ENCODE measurements around the gene MRGPRF. TPM values are rescaled to one million over a fixed set of nuclear protein-coding genes. Genes with fewer than 3 reads are reported as not detected.

Gene MRGPRF
- total RNA-seq, 6 experiments from 2014 or later, result 1.6 to 3.4 (median 2.0) TPM

GRCh38 chr11:68988491-68988890, 24.6 kb downstream of the MRGPRF start:
- Histone ChIP-seq H3K27ac (no peak overlapping the region), H3K4me3 (no peak overlapping the region), H3K36me3 (no peaks in the 10 kb centered on the region), H3K27me3 (no peaks in the 10 kb centered on the region), H3K4me1 (no peaks in the 10 kb centered on the region), H3K9me3 (no peaks in the 10 kb centered on the region)
- ATAC-seq (no peak), DNase-seq (no peak)
- TF ChIP-seq CTCF (IDR thresholded peaks at IDR 0.05) (no peak), POLR2A (IDR thresholded peaks at IDR 0.05) (no peak)
- intact Hi-C loops (cut with DNase I), result no loop called here

- intact Hi-C loops (cut with DNase I), result no loop called here
- Histone ChIP-seq H3K36me3 (no peaks in the 10 kb centered on the region), H3K9me3 (no peaks in the 10 kb centered on the region), H3K4me1 (no peaks in the 10 kb centered on the region), H3K4me3 (no peak overlapping the region), H3K27me3 (no peaks in the 10 kb centered on the region), H3K27ac (no peak overlapping the region)
- ATAC-seq (no peak), DNase-seq (no peak)
- TF ChIP-seq POLR2A (IDR thresholded peaks at IDR 0.05), result no peak
- no peak for TF ChIP-seq CTCF (IDR thresholded peaks at IDR 0.05)
These were observed 25.8 kb downstream of the MRGPRF start for GRCh38 chr11:68987211-68987610.

- 53% methylated on average over 3 of the region's 6 CpGs for WGBS (ENCODE audit: insufficient coverage, low coverage, low lambda C conversion rate, missing lambda C conversion rate)
These were observed 29.2 kb downstream of the MRGPRF start for GRCh38 chr11:68983801-68984200.

GRCh38 chr11:68982134-68982533, 30.9 kb downstream of the MRGPRF start:
- Histone ChIP-seq H3K9me3 (no peaks in the 10 kb centered on the region), H3K27ac (no peak overlapping the region), H3K36me3 (no peaks in the 10 kb centered on the region), H3K27me3 (no peaks in the 10 kb centered on the region), H3K4me3 (no peak overlapping the region), H3K4me1 (no peaks in the 10 kb centered on the region)
- 83% methylated on average over 2 of the region's 2 CpGs for WGBS (ENCODE audit: insufficient coverage, low coverage, low lambda C conversion rate, missing lambda C conversion rate)
- TF ChIP-seq POLR2A (IDR thresholded peaks at IDR 0.05), result no peak
- no peak for TF ChIP-seq CTCF (IDR thresholded peaks at IDR 0.05)
- DNase-seq, result no peak
- ATAC-seq, result no peak
- intact Hi-C loops (cut with DNase I), result no loop called here

More at GRCh38 chr11:68983801-68984200, 29.2 kb downstream of the MRGPRF start:
- no peaks in the 10 kb centered on the region for H3K36me3 ChIP-seq
- H3K27me3 ChIP-seq, result no peaks in the 10 kb centered on the region
- H3K9me3 ChIP-seq, result no peaks in the 10 kb centered on the region
- H3K27ac ChIP-seq, result no peak overlapping the region
- H3K4me1 ChIP-seq, result no peaks in the 10 kb centered on the region
- no peak for TF ChIP-seq CTCF (IDR thresholded peaks at IDR 0.05)
- intact Hi-C loops (cut with DNase I), result no loop called here
- H3K4me3 ChIP-seq, result no peak overlapping the region
- peak in 1 of 3 donors; percentile 6 for DNase-seq
- no peak for ATAC-seq

- Histone ChIP-seq H3K27ac (no peak within 1 kb of the TSS), H3K36me3 (no peaks in the 10 kb centered on the region), H3K4me1 (no peaks in the 10 kb centered on the region), H3K27me3 (no peaks in the 10 kb centered on the region), H3K9me3 (no peaks in the 10 kb centered on the region), H3K4me3 (no peak within 1 kb of the TSS)
- DNase-seq, result peak in 1 of 3 donors; percentile 22
- intact Hi-C loops (cut with DNase I), result no loop called here
- WGBS (ENCODE audit: insufficient coverage, low coverage, low lambda C conversion rate, missing lambda C conversion rate), result 0% methylated on average over 1 of the region's 8 CpGs
- ATAC-seq, result no peak
- no peak for TF ChIP-seq POLR2A (IDR thresholded peaks at IDR 0.05)
These were observed 32.3 kb downstream of the MRGPRF start, which contains the start of gene MRGPRD for GRCh38 chr11:68980776-68981065. Gene MRGPRD (minus strand): TSS chr11:68980986. CDS start chr11:68980986, 0 bp downstream.
